Keratinocyte (primary cell): ENCODE data around the gene ZDHHC4. TPM values are rescaled to one million over a fixed set of nuclear protein-coding genes. Genes with fewer than 3 reads are reported as not detected.

Source experiments
- DNase-seq: peaks from one replicate; pipeline ENCODE4 v3.0.0-alpha.2; 2011; ENCODE audit warnings: low read depth, missing footprints, low spot score
- FAIRE-seq: peaks from 2 replicates; lab custom pipeline; 2011; peaks lifted over from hg19 to GRCh38; lab: Jason Lieb, UNC
- H2AFZ ChIP-seq: 2 replicates; pipeline ENCODE4 v1.6.0; 2012; ENCODE audit warnings: low read length, control low read depth, inconsistent platforms; ENCODE audit not compliant: control insufficient read depth
- H3K27ac ChIP-seq: 2 replicates; pipeline ENCODE4 v1.5.1; 2011; ENCODE audit warnings: low read length; ENCODE audit not compliant: control insufficient read depth, insufficient read depth
- H3K27me3 ChIP-seq: 3 replicates; pipeline ENCODE4 v1.6.0; 2011; ENCODE audit warnings: low read length; ENCODE audit not compliant: control insufficient read depth, insufficient read depth; ENCODE audit errors: extremely low read depth
- H3K36me3 ChIP-seq, 2 experiments: 2 replicates in 1 of 2; 3 replicates in 1 of 2; pipeline ENCODE4 v1.5.1; 2011; ENCODE audit warnings: low read length in 2 of 2, mild to moderate bottlenecking in 1 of 2; ENCODE audit not compliant: control insufficient read depth in 2 of 2, insufficient read depth in 2 of 2; ENCODE audit errors: extremely low read depth in 1 of 2
- H3K4me1 ChIP-seq: 3 replicates; pipeline ENCODE4 v1.5.1; 2011; ENCODE audit warnings: low read length; ENCODE audit not compliant: control insufficient read depth, insufficient read depth; ENCODE audit errors: extremely low read depth
- H3K4me2 ChIP-seq: 3 replicates; pipeline ENCODE4 v1.6.0; 2011; ENCODE audit warnings: low read depth, low read length; ENCODE audit not compliant: control insufficient read depth, insufficient read depth; ENCODE audit errors: extremely low read depth
- H3K4me3 ChIP-seq, 3 experiments: fragments of 200-600 bp in 1 of 3; sonication (generic) in 1 of 3; 2 replicates in 2 of 3; 3 replicates in 1 of 3; pipeline ENCODE4 v1.5.1; 2011 to 2016; ENCODE audit warnings: low read length in 3 of 3, mild to moderate bottlenecking in 3 of 3, control low read depth in 2 of 3, inconsistent platforms in 1 of 3, low read depth in 1 of 3, mixed read lengths in 1 of 3, mixed run types in 1 of 3, moderate library complexity in 1 of 3; ENCODE audit not compliant: control insufficient read depth in 2 of 3, insufficient read depth in 2 of 3; ENCODE audit errors: extremely low read depth in 1 of 3
- H3K79me2 ChIP-seq: 2 replicates; pipeline ENCODE4 v1.6.0; 2012; ENCODE audit warnings: low read length; ENCODE audit not compliant: control insufficient read depth, insufficient read depth
- H3K9ac ChIP-seq: 3 replicates; pipeline ENCODE4 v1.6.0; 2011; ENCODE audit warnings: low read length; ENCODE audit not compliant: control insufficient read depth, insufficient read depth; ENCODE audit errors: extremely low read depth
- H3K9me1 ChIP-seq: 3 replicates; pipeline ENCODE4 v1.6.0; 2011; ENCODE audit warnings: low read length; ENCODE audit not compliant: control insufficient read depth, insufficient read depth; ENCODE audit errors: extremely low read depth
- H3K9me3 ChIP-seq: 2 replicates; pipeline ENCODE4 v1.5.1; 2012; ENCODE audit warnings: low read depth, low read length; ENCODE audit not compliant: control insufficient read depth
- H4K20me1 ChIP-seq: 3 replicates; pipeline ENCODE4 v1.6.0; 2011; ENCODE audit warnings: low read length; ENCODE audit not compliant: control insufficient read depth, insufficient read depth; ENCODE audit errors: extremely low read depth
- EZH2 ChIP-seq: IDR thresholded peaks from one replicate; pipeline ENCODE4 v1.6.1; 2012; ENCODE audit warnings: inconsistent platforms, mild to moderate bottlenecking, low read length, moderate library complexity
- dilution Hi-C: fragments of 300-500 bp; cut with MboI; formaldehyde crosslinking; loops from one replicate; pipeline ENCODE4 v1.7.0; 2020; ENCODE audit warnings: low sequenced_read_pairs; ENCODE audit not compliant: extremely low pct_ligation_motif_present
- polyA plus RNA-seq, 5 experiments: library from polyadenylated mRNA; depleted of rRNA in 3 of 5; stranded (reverse) in 3 of 5; stranded (forward) in 1 of 5; unstranded in 1 of 5; fragments of >200 nt; gene quantifications; 1 replicate in 1 of 5; 2 replicates in 3 of 5; 3 replicates in 1 of 5; pipeline versions ENCODE4 v1.2.1 to v1.2.3, GENCODE V29; 2011 to 2012; ENCODE audit warnings: missing spikeins in 2 of 5, low read depth in 1 of 5, low replicate concordance in 1 of 5
- TF ChIP-seq, protein P1 (sequence below), 3 experiments: IDR thresholded peaks in 1 of 3; conservative IDR thresholded peaks in 1 of 3; optimal IDR thresholded peaks in 1 of 3; 2 replicates in 2 of 3; 3 replicates in 1 of 3; pipeline versions ENCODE3 to v1.5.1; 2011; ENCODE audit warnings: low read length in 3 of 3, mild to moderate bottlenecking in 3 of 3, moderate library complexity in 2 of 3, control low read depth in 1 of 3, inconsistent platforms in 1 of 3; ENCODE audit not compliant: insufficient read depth in 2 of 3; ENCODE audit errors: extremely low read depth in 1 of 3

The ZDHHC4 gene
- polyA plus RNA-seq, 1 donor (not counting 4 experiments of a cell fraction or from before 2014, with no cell fraction given) = 50.7 TPM

DNA sequence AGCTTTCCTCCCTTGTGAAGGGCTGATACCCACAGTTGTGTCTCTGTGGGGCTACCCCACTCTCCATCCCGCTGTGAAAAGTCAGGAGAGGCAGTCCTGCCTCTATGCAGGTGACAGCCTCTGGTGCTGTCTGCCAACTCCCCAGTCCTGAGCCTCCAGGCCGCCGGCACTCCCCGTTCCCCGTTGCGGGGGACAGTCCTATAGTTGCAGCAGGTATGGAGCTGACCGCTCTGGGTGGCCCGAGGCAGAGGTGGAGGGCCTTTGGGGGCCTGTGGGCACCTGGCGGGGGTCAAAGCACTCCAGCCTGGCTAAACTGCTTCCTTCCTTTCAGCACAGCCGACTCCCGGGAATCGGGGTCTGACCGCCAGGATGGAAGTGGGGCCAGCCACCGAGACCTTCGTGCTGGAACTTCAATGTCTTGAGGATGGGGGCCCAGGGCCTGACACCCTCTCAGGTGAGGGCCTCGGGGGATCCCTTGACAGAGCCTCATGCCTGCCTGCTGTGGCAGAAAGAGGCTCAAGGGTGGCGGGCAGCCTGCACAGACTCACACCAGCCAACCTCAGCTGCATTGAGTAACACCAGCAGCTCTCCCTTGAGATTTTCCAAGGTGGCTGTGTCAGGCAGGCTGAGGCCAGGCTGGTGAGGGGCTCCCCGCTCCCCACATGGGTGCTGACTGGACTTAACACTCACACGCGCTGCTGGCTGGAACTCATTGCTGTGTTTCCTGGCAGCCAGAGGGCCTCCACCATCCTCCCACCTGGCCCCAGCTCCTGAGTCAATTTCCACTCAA, 39.8 kb downstream of the ZDHHC4 start:
- FAIRE-seq = no peak
- no peak overlapping the region for H3K4me3 ChIP-seq
- H3K79me2 ChIP-seq = no peaks in the 10 kb centered on the region
- no peak overlapping the region for H3K9ac ChIP-seq
- H3K9me3 ChIP-seq = no peaks in the 10 kb centered on the region
- no peaks in the 10 kb centered on the region for H3K36me3 ChIP-seq
- H3K9me1 ChIP-seq = no peaks in the 10 kb centered on the region
- dilution Hi-C loops = no loop called here
- DNase-seq = no peak
- no peak overlapping the region for H2AFZ ChIP-seq
- peaks cover 40% of the 10 kb centered on the region for H3K27me3 ChIP-seq
- TF ChIP-seq, protein P1, sequence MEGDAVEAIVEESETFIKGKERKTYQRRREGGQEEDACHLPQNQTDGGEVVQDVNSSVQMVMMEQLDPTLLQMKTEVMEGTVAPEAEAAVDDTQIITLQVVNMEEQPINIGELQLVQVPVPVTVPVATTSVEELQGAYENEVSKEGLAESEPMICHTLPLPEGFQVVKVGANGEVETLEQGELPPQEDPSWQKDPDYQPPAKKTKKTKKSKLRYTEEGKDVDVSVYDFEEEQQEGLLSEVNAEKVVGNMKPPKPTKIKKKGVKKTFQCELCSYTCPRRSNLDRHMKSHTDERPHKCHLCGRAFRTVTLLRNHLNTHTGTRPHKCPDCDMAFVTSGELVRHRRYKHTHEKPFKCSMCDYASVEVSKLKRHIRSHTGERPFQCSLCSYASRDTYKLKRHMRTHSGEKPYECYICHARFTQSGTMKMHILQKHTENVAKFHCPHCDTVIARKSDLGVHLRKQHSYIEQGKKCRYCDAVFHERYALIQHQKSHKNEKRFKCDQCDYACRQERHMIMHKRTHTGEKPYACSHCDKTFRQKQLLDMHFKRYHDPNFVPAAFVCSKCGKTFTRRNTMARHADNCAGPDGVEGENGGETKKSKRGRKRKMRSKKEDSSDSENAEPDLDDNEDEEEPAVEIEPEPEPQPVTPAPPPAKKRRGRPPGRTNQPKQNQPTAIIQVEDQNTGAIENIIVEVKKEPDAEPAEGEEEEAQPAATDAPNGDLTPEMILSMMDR (optimal IDR thresholded peaks at IDR 0.05 in 1 of 3, IDR thresholded peaks at IDR 0.05 in 1 of 3, conservative IDR thresholded peaks at IDR 0.05 in 1 of 3; ENCODE audit: extremely low read depth in 1 of 3, insufficient read depth in 2 of 3, low read length in 3 of 3) = no peak
- no peak for TF ChIP-seq EZH2
- no peak overlapping the region for H3K4me2 ChIP-seq
- H4K20me1 ChIP-seq = peaks cover 3% of the 10 kb centered on the region
- H3K27ac ChIP-seq = no peak overlapping the region
- H3K4me1 ChIP-seq = no peaks in the 10 kb centered on the region

DNA sequence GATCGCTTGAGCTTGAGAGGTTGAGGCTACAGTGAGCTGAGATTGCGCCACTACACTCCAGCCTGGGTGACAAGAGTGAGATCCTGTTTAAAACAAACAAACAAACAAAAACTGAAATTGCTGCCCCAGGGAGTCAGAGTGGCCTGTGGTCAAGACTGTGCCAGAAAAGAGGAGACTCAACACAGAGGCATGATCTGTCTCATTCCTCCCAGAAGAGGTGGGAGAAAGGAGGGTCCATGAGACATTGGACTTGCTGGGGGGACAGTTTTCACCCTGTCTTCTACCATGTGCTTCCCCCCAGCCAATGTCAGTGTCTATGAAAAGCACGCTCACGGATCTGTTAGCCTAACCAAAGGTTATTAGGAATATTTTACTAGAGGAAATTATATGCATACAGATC, 41.4 kb downstream of the ZDHHC4 start:
- H3K4me2 ChIP-seq = no peak overlapping the region
- no peaks in the 10 kb centered on the region for H3K36me3 ChIP-seq
- peaks cover 38% of the 10 kb centered on the region for H3K27me3 ChIP-seq
- no peak overlapping the region for H3K9ac ChIP-seq
- no peak overlapping the region for H3K27ac ChIP-seq
- no peaks in the 10 kb centered on the region for H3K79me2 ChIP-seq
- H3K4me3 ChIP-seq = no peak overlapping the region
- peaks cover 3% of the 10 kb centered on the region for H4K20me1 ChIP-seq
- H3K4me1 ChIP-seq = no peaks in the 10 kb centered on the region
- TF ChIP-seq EZH2 = no peak
- TF ChIP-seq, protein P1 (optimal IDR thresholded peaks at IDR 0.05 in 1 of 3, IDR thresholded peaks at IDR 0.05 in 1 of 3, conservative IDR thresholded peaks at IDR 0.05 in 1 of 3; ENCODE audit: extremely low read depth in 1 of 3, insufficient read depth in 2 of 3, low read length in 3 of 3) = no peak
- FAIRE-seq = no peak
- DNase-seq = no peak
- no peaks in the 10 kb centered on the region for H3K9me1 ChIP-seq
- H3K9me3 ChIP-seq = no peaks in the 10 kb centered on the region
- H2AFZ ChIP-seq = no peak overlapping the region
- dilution Hi-C loops = no loop called here
